ENCODE data around the gene VSTM4.

Gene VSTM4

DNA sequence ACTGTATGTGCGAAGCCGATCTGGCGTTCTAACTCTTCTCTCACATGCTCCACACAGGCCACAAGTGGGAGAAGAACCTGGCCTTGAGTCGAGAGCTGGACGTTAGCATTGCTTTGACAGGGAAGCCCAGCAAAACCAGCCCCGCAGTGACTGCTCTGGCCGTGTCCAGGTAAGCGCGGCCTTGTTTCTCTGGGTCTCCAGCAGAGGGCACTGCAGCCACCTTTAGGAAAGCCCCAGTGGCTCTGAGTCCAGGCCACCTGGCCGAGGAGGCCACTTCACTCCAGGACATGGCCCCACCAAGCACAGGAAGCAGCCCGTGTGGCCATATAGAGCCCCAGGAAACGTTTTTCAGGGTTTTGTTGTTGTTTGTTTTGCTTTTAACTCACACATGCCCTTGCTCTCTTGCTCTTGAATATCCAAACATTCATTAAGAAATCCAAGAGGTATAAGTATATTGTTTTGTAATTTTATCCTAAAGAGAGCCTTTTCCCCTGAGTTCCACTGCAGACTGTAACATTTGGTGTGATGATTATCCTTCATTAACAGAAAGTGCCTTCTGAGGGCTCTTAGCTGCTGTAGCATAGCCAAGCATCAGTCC lies 133.9 kb downstream of the VSTM4 start:
- TF ChIP-seq, protein P1, sequence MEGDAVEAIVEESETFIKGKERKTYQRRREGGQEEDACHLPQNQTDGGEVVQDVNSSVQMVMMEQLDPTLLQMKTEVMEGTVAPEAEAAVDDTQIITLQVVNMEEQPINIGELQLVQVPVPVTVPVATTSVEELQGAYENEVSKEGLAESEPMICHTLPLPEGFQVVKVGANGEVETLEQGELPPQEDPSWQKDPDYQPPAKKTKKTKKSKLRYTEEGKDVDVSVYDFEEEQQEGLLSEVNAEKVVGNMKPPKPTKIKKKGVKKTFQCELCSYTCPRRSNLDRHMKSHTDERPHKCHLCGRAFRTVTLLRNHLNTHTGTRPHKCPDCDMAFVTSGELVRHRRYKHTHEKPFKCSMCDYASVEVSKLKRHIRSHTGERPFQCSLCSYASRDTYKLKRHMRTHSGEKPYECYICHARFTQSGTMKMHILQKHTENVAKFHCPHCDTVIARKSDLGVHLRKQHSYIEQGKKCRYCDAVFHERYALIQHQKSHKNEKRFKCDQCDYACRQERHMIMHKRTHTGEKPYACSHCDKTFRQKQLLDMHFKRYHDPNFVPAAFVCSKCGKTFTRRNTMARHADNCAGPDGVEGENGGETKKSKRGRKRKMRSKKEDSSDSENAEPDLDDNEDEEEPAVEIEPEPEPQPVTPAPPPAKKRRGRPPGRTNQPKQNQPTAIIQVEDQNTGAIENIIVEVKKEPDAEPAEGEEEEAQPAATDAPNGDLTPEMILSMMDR (IDR thresholded peaks at IDR 0.05; ENCODE audit: low read depth, low read length, missing control alignments) = peak; percentile 75
- no peak overlapping the region for H3K4me3 ChIP-seq (ENCODE audit: low read depth, low read length)
- DNase-seq (ENCODE audit: low read depth) = no peak

DNA sequence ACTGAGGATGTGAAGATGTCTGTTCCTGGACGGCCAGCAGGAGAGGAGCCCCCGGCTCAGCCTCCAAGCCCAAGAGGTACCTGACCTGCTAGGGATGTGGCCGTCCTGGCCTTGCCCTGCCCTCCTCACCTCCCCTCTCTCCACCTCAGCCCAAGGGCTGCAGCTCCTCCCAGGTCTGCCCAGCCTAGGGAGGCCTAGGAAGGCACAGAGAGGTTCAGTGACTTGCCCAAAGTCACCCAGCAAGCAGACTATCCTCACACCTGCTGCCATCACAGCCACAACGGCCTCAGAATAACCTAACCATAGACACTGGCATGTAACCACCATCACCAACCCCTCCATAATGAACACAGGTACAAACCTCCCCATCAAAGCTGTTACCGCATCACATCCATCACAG lies 137.0 kb downstream of the VSTM4 start:
- H3K4me3 ChIP-seq (ENCODE audit: low read depth, low read length) = no peak overlapping the region
- TF ChIP-seq, protein P1 (IDR thresholded peaks at IDR 0.05; ENCODE audit: low read depth, low read length, missing control alignments) = no peak
- DNase-seq (ENCODE audit: low read depth) = no peak

DNA sequence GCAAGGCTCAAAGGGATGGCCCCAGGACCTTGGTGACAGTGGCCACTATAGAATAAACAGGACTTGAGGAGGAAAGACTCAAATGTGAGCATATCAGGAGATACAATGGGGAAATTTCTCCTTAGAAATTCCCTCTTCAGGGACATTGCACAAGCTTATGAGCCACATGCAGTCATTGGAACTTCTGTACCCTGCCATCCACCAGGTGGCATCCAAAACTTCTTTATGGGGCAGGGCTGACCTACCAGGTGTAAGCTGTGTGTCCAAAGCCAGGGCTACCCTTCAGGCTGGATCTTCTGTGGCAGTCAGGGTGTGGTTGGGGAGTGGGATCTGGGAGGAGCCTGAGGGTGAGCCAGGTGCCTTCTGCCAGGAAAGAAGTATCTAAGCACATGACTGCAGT lies 139.1 kb downstream of the VSTM4 start:
- TF ChIP-seq, protein P1 (IDR thresholded peaks at IDR 0.05; ENCODE audit: low read depth, low read length, missing control alignments) = peak; percentile 17
- no peak for DNase-seq (ENCODE audit: low read depth)
- no peak overlapping the region for H3K4me3 ChIP-seq (ENCODE audit: low read depth, low read length)

DNA sequence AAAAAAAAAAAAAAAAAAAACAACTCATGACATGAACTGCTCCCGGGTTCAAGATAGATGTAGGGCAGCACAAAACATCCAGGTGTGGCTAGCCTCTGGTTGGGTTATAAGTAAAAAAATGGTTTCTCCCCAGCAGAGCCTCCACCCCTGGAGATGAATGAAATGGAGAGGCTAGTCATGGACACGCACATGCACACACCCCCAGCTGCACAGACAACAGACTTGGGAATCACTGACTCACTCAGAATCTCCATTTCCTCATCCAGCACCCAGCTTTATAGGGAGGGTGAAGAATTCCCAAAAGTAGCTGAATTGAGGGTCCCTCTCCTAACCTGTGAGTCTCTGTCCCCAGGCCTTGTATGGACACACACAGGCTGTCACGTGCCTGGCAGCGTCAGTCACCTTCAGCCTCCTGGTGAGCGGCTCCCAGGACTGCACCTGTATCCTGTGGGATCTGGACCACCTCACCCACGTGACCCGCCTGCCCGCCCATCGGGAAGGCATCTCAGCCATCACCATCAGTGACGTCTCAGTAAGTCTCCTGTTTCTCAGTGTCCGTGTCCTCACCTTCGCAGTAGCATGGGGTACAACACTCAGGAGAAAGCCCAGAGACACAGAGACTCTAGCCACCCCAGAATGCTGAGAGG lies 140.7 kb downstream of the VSTM4 start:
- no peak overlapping the region for H3K4me3 ChIP-seq (ENCODE audit: low read depth, low read length)
- TF ChIP-seq, protein P1 (IDR thresholded peaks at IDR 0.05; ENCODE audit: low read depth, low read length, missing control alignments) = no peak
- DNase-seq (ENCODE audit: low read depth) = no peak

DNA sequence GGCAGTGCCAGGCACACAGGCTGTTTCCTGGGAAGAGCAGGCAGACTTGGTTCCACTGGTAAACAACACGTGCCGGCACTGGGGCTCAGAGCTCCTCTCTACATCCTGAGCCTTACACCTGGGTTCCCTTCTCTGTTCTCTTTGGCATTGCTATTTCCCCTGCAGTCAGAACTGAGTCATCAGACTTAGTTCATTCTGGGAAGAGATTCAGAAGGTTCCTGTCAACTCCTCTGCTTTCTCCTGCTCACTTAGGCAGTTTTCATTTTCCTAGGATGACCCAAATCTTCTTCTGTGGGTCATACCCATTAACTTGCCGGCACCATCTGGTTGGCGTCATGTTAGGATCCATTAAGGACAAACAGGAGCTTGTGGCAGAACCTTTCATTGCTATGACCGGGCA lies 142.3 kb downstream of the VSTM4 start:
- TF ChIP-seq, protein P1 (IDR thresholded peaks at IDR 0.05; ENCODE audit: low read depth, low read length, missing control alignments) = no peak
- H3K4me3 ChIP-seq (ENCODE audit: low read depth, low read length) = no peak overlapping the region
- no peak for DNase-seq (ENCODE audit: low read depth)

DNA sequence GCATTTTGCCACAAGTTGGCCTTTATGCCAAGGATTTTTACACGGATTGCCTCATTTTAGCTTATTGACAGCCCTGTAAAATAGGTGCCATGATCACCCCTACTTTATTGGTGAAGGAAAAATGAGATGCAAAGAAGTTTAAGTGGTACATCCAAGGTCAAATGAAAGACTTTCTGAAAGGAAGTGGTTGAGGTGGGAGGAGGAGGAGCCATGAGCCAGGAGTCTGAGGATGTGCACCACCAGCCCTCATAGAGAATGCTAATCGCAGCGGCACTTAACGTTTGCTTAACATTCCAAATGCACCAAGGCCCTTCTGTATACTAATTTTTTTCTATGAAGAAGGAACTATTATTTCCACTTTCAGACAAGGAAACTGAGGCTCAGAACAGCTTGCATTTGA lies 144.7 kb downstream of the VSTM4 start:
- DNase-seq (ENCODE audit: low read depth) = no peak
- no peak overlapping the region for H3K4me3 ChIP-seq (ENCODE audit: low read depth, low read length)
- TF ChIP-seq, protein P1 (IDR thresholded peaks at IDR 0.05; ENCODE audit: low read depth, low read length, missing control alignments) = no peak

DNA sequence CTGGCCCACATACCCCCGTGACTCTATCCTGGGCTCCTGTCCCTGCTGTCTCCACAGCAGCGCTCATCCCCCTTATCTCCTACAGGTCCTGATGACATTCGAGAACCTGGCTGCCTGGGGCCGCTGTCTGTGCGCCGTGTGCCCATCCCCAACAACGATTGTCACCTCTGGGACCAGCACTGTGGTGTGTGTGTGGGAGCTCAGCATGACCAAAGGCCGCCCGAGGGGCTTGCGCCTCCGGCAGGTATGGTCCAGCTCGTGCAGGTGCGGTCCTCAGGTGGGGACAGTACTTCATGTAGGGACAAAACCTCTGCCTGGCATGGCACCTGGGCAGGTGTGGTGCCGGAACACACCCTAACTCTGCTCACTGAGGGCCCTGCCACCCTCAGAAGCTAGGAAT lies 145.3 kb downstream of the VSTM4 start:
- DNase-seq (ENCODE audit: low read depth) = no peak
- H3K4me3 ChIP-seq (ENCODE audit: low read depth, low read length) = no peak overlapping the region
- TF ChIP-seq, protein P1 (IDR thresholded peaks at IDR 0.05; ENCODE audit: low read depth, low read length, missing control alignments) = no peak
